Measurements from ENCODE around the gene MATR3.

GRCh38 chr5:139271201-139272027 is 22.1 kb upstream of the MATR3 start:
- TF ChIP-seq POLR2AphosphoS5 (IDR thresholded peaks at IDR 0.05; ENCODE audit: borderline replicate concordance, low read depth, low read length) (no peak), EZH2 (IDR thresholded peaks at IDR 0.05) (no peak), FOXP2 (optimal IDR thresholded peaks at IDR 0.05; ENCODE audit: control extremely low read depth, extremely low read length, insufficient read depth) (no peak)

Measured in SK-N-MC (cell line).